Activated B cell treated with CpG ODN at 0.5 μM for 24 hours (primary cell): ENCODE measurements around the gene MAGOH. TPM values are rescaled to one million over a fixed set of nuclear protein-coding genes. Genes with fewer than 3 reads are reported as not detected.

Experiments used
- ATAC-seq: fragments of 200-7000 bp; cut with Tn5 transposase; one replicate; pipeline ENCODE4 v1.10.0; 2021; ENCODE audit warnings: low read depth, mild to moderate bottlenecking, moderate library complexity
- CTCF ChIA-PET: fragments of 350-600 bp; sonication (Branson Sonifier 250); formaldehyde crosslinking; loops from one replicate; lab custom pipeline; 2021; ENCODE audit warnings: antibody characterized with exemption; lab: Charles Lee
- POLR2A ChIA-PET: fragments of 350-600 bp; sonication (Branson Sonifier 250); formaldehyde crosslinking; loops from one replicate; lab custom pipeline; 2021; ENCODE audit warnings: antibody characterized with exemption; lab: Charles Lee
- DNase-seq: peaks from one replicate; pipeline ENCODE4 v3.0.0; 2022
- H3K27ac Mint-ChIP-seq: one replicate; pipeline ENCODE4 v1.8.0; 2020; ENCODE audit warnings: mixed read lengths
- H3K27me3 Mint-ChIP-seq: one replicate; pipeline ENCODE4 v1.8.0; 2021; ENCODE audit warnings: mixed read lengths
- H3K36me3 Mint-ChIP-seq: one replicate; pipeline ENCODE4 v1.8.0; 2021; ENCODE audit warnings: low read depth, mixed read lengths
- H3K4me1 Mint-ChIP-seq: one replicate; pipeline ENCODE4 v1.8.0; 2021; ENCODE audit warnings: mixed read lengths
- H3K4me3 Mint-ChIP-seq: one replicate; pipeline ENCODE4 v1.8.0; 2020; ENCODE audit warnings: mild to moderate bottlenecking, mixed read lengths
- H3K9me3 Mint-ChIP-seq: one replicate; pipeline ENCODE4 v1.8.0; 2020; ENCODE audit warnings: mixed read lengths
- intact Hi-C: fragments of 100-400 bp; cut with micrococcal nuclease; formaldehyde crosslinking; loops from one replicate; pipeline ENCODE4 v1.15.1; 2024
- total RNA-seq: library from RNA; stranded (reverse); gene quantifications from 2 replicates; pipeline ENCODE4 v1.2.3, GENCODE V29; 2022
- TF ChIP-seq, protein P1 (sequence below): fragments of 200-600 bp; IDR thresholded peaks from one replicate; pipeline ENCODE4 v1.8.0; 2022; ENCODE audit warnings: antibody characterized with exemption, mild to moderate bottlenecking

The MAGOH gene
- total RNA-seq, 1 donor from 2014 or later, result 56.6 TPM

DNA sequence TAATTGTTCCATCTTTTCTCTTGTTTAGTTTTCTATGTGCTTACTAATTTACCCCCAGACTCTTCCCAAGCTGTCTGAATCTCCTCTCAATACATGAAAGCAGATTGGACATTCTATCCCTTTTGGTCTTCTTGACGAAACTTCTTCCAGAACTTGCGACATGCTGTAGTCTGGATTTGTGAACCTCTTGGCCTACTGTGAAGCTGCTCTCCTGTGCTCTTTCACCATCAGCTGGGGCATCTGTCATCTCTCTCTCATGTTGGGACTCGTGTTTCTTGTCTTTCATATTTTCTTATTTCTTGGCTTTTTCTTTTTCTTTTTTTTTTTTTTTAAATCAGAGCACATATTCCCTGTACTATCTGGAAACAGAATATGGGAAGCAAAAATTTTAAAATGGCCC lies 34.9 kb downstream of the MAGOH start:
- DNase-seq (no peak), ATAC-seq (no peak)
- peaks cover 19% of the 10 kb centered on the region for H3K9me3 Mint-ChIP-seq
- peaks cover 76% of the 10 kb centered on the region for H3K36me3 Mint-ChIP-seq
- H3K27ac Mint-ChIP-seq, result no peak overlapping the region
- no peaks in the 10 kb centered on the region for H3K27me3 Mint-ChIP-seq
- CTCF ChIA-PET, result interaction anchor here (0.6 kb wide), 1 partner anchor 75 kb away, joined by 3 read pairs; no protein-coding TSS in a partner anchor
- H3K4me3 Mint-ChIP-seq, result no peak overlapping the region
- POLR2A ChIA-PET, result no interaction called here
- intact Hi-C loops, result no loop called here
- H3K4me1 Mint-ChIP-seq, result peaks cover 6% of the 10 kb centered on the region
- TF ChIP-seq, protein P1, sequence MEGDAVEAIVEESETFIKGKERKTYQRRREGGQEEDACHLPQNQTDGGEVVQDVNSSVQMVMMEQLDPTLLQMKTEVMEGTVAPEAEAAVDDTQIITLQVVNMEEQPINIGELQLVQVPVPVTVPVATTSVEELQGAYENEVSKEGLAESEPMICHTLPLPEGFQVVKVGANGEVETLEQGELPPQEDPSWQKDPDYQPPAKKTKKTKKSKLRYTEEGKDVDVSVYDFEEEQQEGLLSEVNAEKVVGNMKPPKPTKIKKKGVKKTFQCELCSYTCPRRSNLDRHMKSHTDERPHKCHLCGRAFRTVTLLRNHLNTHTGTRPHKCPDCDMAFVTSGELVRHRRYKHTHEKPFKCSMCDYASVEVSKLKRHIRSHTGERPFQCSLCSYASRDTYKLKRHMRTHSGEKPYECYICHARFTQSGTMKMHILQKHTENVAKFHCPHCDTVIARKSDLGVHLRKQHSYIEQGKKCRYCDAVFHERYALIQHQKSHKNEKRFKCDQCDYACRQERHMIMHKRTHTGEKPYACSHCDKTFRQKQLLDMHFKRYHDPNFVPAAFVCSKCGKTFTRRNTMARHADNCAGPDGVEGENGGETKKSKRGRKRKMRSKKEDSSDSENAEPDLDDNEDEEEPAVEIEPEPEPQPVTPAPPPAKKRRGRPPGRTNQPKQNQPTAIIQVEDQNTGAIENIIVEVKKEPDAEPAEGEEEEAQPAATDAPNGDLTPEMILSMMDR, result no peak

DNA sequence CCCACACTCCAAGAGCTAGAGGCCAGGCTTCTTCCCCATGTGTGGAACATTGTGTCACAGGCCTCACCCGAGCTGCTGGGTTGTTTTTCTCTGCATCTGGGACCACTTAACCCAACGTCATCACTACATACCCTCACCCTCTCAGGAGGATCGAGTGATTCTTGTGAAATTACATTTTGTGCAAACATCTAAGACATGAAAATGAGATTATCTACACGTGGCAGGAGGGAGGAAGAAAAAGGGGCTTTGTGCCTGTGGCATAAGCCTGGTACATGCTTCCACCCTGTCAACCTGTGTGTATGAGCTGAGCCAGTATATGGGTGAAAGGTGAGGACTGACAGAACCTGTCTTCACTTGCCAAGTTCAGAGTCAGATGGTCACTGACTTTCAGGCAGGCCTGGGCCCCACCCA lies 40.1 kb downstream of the MAGOH start:
- TF ChIP-seq, protein P1, result no peak
- ATAC-seq, result no peak
- Mint-ChIP-seq H3K27me3 (no peaks in the 10 kb centered on the region), H3K36me3 (peaks cover 40% of the 10 kb centered on the region), H3K4me1 (peaks cover 25% of the 10 kb centered on the region), H3K9me3 (no peaks in the 10 kb centered on the region), H3K27ac (peak overlapping the region; percentile 94), H3K4me3 (peak overlapping the region; percentile 92)
- ChIA-PET CTCF (no interaction called here), POLR2A (interaction anchor here (0.9 to 1.5 kb wide), 2 partner anchors 11 to 21 kb away, joined by 3 to 6 read pairs; no protein-coding TSS in a partner anchor)
- no peak for DNase-seq
- intact Hi-C loops, result loop anchor here (5.0 to 10.0 kb wide), 3 partner anchors 183 to 1143 kb away; partner anchors contain the start of genes BTF3L4, TXNDC12 and ZYG11A

DNA sequence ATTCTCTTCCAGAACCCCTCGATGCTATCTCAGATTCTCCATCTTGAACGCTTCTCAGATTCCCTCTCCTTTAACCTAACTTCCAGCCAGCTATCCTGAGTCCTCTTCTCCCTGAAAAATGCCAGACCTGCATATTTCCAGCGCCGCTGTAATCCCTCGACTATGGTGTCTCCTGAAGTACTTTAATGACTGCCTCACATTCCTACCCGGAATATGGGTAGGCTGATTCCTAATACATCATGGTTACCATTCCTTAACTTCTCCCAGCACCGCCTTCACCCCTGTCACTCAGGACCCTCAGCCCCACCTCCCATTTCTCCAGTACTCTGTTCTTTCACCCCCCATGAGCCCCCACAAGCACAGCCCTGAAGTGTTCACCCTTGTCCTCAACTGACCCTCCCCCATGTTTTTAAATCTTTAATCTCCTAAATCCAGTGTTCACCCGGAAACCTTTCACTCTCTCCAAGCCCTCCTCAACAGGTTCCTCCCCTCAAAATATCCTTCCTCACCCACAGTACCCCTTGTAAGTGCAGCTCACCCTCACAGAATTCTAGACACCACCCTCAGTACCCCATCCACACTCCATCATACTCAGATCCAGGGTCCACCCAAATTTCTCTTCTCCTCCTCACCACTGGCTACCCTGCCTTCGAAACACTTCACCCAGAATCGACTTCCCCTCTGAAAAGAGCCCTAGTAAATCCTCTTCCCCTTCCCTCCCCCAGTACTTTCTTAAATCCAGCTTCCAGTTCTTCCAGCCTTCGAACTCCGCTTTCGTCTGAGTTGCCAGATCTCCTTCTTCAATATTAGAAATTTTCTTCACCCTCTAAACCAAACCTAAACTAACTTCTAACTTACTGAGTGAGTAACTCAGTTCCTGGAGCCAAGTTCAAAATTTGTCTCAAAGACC lies 40.8 kb downstream of the MAGOH start:
- Mint-ChIP-seq H3K36me3 (peaks cover 33% of the 10 kb centered on the region), H3K9me3 (no peaks in the 10 kb centered on the region), H3K4me3 (peak overlapping the region; percentile 92), H3K27me3 (no peaks in the 10 kb centered on the region), H3K4me1 (peaks cover 25% of the 10 kb centered on the region), H3K27ac (peak overlapping the region; percentile 94)
- ChIA-PET POLR2A (interaction anchor here (0.6 to 2.1 kb wide), 4 partner anchors 11 to 130 kb away, joined by 3 to 15 read pairs (median 6); no protein-coding TSS in a partner anchor), CTCF (no interaction called here)
- DNase-seq (no peak), ATAC-seq (no peak)
- TF ChIP-seq, protein P1, result no peak
- intact Hi-C loops, result loop anchor here (5.0 to 10.0 kb wide), 3 partner anchors 183 to 1143 kb away; partner anchors contain the start of genes BTF3L4, TXNDC12 and ZYG11A

DNA sequence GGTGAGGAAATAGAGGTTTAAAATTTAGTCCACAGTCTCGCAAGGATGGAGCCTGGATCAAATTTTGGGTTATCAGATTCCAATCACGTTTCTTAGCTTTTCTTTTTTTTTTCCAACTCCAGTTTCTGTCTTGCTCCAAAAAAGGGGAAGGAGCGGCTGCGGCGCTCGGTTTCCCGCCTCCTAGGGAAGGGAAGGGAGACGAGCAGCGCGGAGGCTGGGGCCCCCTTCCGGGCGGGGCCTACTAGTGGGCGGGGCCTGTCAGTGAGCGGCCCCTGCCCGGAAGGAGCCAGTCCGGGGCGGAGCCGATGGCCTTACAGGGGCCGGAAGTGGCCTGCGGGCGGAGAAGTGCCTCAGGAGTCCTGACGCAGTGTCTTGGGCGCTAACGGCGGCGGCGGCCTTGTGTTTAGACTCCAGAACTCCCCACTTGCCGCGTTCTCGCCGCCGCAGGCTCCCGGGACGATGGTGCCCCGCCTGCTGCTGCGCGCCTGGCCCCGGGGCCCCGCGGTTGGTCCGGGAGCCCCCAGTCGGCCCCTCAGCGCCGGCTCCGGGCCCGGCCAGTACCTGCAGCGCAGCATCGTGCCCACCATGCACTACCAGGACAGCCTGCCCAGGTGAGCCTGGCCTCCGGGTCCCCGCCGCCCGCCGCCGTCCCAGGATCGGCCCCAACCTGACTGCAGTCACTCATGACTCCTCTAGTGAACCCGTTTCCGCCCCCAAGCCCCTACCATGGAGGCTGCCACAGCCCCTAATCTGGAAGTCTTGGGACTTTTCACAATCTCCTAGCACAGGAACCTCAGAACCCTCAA lies 41.6 kb downstream of the MAGOH start, which contains the start of gene CPT2:
CPT2 (plus strand) TSS at position 340 of the 806 bp plus-strand sequence; CDS start at position 460, 120 bp downstream.
- CTCF ChIA-PET, result interaction anchor here (1.5 to 1.7 kb wide), 2 partner anchors 10 to 15 kb away, joined by 7 to 9 read pairs; no protein-coding TSS in a partner anchor
- Mint-ChIP-seq H3K27ac (peak within 1 kb of the TSS; percentile 94), H3K4me1 (peaks cover 25% of the 10 kb centered on the region)

More for the DNA sequence above, 41.6 kb downstream of the MAGOH start, which contains the start of gene CPT2:
- DNase-seq, result peak; percentile 89
- H3K4me3 Mint-ChIP-seq, result peak within 1 kb of the TSS; percentile 92
- TF ChIP-seq, protein P1, result no peak
- POLR2A ChIA-PET, result interaction anchor here (0.6 to 2.1 kb wide), 4 partner anchors 23 to 691 kb away, joined by 3 to 15 read pairs (median 4); partner anchors contain the start of gene MAGOH
- H3K36me3 Mint-ChIP-seq, result peaks cover 25% of the 10 kb centered on the region
- H3K9me3 Mint-ChIP-seq, result peaks cover 2% of the 10 kb centered on the region
- H3K27me3 Mint-ChIP-seq, result no peaks in the 10 kb centered on the region
- intact Hi-C loops, result loop anchor here (1.0 to 10.0 kb wide), 8 partner anchors 24 to 1142 kb away; partner anchors contain the start of genes BTF3L4, CZIB, MAGOH and TXNDC12
- ATAC-seq, result peak; percentile 99
